ENCODE measurements around the gene TGM4. TPM values are rescaled to one million over a fixed set of nuclear protein-coding genes. Genes with fewer than 3 reads are reported as not detected.

TGM4 gene
- total and polyA plus RNA-seq, 2 experiments from 2014 or later = not detected

GRCh38 chr3:44885618-44886017, 11.2 kb downstream of the TGM4 start (continued):
- TF ChIP-seq POLR2AphosphoS5 (IDR thresholded peaks at IDR 0.05; ENCODE audit: low read depth) = no peak
- TF ChIP-seq NANOG (IDR thresholded peaks at IDR 0.05; ENCODE audit: borderline replicate concordance) = no peak
- no peak for TF ChIP-seq REST (IDR thresholded peaks at IDR 0.05; ENCODE audit: unreplicated experiment)
- TF ChIP-seq CREB1 (CRISPR knock-in tag; IDR thresholded peaks at IDR 0.05; ENCODE audit: low read depth) = no peak
- no peak for TF ChIP-seq EZH2phosphoT487 (IDR thresholded peaks at IDR 0.05; ENCODE audit: unreplicated experiment)
- no peak for TF ChIP-seq STAT1 (IDR thresholded peaks at IDR 0.05; ENCODE audit: unreplicated experiment)
- TF ChIP-seq ETS1 (IDR thresholded peaks at IDR 0.05) = no peak
- TF ChIP-seq ZNF114 (CRISPR knock-in tag; IDR thresholded peaks at IDR 0.05) = no peak
- TF ChIP-seq ZNF331 (CRISPR knock-in tag; IDR thresholded peaks at IDR 0.05; ENCODE audit: low read depth) = no peak
- TF ChIP-seq EZH2 (IDR thresholded peaks at IDR 0.05; ENCODE audit: low read depth, unreplicated experiment) = no peak

GRCh38 chr3:44886561-44886960, 12.2 kb downstream of the TGM4 start:
- Mint-ChIP-seq H3K27me3 (ENCODE audit: insufficient read depth, low read depth, poor library complexity) (peaks cover 5% of the 10 kb centered on the region), H3K27ac (no peak overlapping the region), H3K4me3 (no peak overlapping the region; the same call in 2 of the 3 replicates), H3K4me1 (peaks cover 24% of the 10 kb centered on the region), H3K9me3 (peaks cover 9% of the 10 kb centered on the region; the same call in 2 of the 3 replicates), H3K36me3 (ENCODE audit: low read depth) (no peaks in the 10 kb centered on the region)
- Histone ChIP-seq H3K27me3 (ENCODE audit: insufficient read depth) (no peaks in the 10 kb centered on the region), H3K79me2 (replicated peaks; ENCODE audit: insufficient read depth) (no peaks in the 10 kb centered on the region), H3K36me3 (ENCODE audit: insufficient read depth) (no peaks in the 10 kb centered on the region), H4K20me1 (replicated peaks; ENCODE audit: insufficient read depth) (no peaks in the 10 kb centered on the region), H3K4me2 (no peak overlapping the region), H3K27ac (ENCODE audit: low read depth) (no peak overlapping the region), H3K9me2 (ENCODE audit: insufficient read depth) (peaks cover 10% of the 10 kb centered on the region), H3K4me3 (no peak overlapping the region), H2AFZ (no peak overlapping the region), H3K4me1 (ENCODE audit: insufficient read depth) (peaks cover 9% of the 10 kb centered on the region), H3F3A (replicated peaks; ENCODE audit: low read depth) (no peaks in the 10 kb centered on the region)
- ATAC-seq (no peak), DNase-seq (ENCODE audit: low spot score) (no peak)
- TF ChIP-seq ZNF114 (CRISPR knock-in tag; IDR thresholded peaks at IDR 0.05) (no peak), CTCF (conservative IDR thresholded peaks at IDR 0.05; ENCODE audit: low read depth in 2 of 2) (no peak), ZNF462 (CRISPR knock-in tag; IDR thresholded peaks at IDR 0.05) (no peak), EZH2phosphoT487 (IDR thresholded peaks at IDR 0.05; ENCODE audit: unreplicated experiment) (no peak), STAT1 (IDR thresholded peaks at IDR 0.05; ENCODE audit: unreplicated experiment) (no peak), JUNB (IDR thresholded peaks at IDR 0.05; ENCODE audit: unreplicated experiment) (no peak), NANOG (IDR thresholded peaks at IDR 0.05; ENCODE audit: borderline replicate concordance) (no peak)
